GM12892 (cell line): ENCODE measurements around the gene RFTN1.

Experiments used
- POLR2A ChIP-seq: IDR thresholded peaks from 2 replicates; pipeline ENCODE4 v1.6.1; 2011; ENCODE audit warnings: low read depth, low read length, control low read depth
- POLR2AphosphoS5 ChIP-seq: IDR thresholded peaks from 2 replicates; pipeline ENCODE4 v1.6.1; 2011; ENCODE audit warnings: low read depth, low read length, control low read depth
- TAF1 ChIP-seq: IDR thresholded peaks from 2 replicates; pipeline ENCODE4 v1.6.1; 2011; ENCODE audit warnings: low read depth, mild to moderate bottlenecking, control low read depth, low read length, borderline replicate concordance

- no peak for TF ChIP-seq TAF1
- TF ChIP-seq POLR2A, result no peak
- TF ChIP-seq POLR2AphosphoS5, result no peak
Measured at GRCh38 chr3:16294844-16295243, 218.7 kb downstream of the RFTN1 start.
